ENCODE results near the gene ALKBH1. TPM values are rescaled to one million over a fixed set of nuclear protein-coding genes. Genes with fewer than 3 reads are reported as not detected.

The ALKBH1 gene
- total and polyA plus RNA-seq, 2 of the 13 experiments (the other 11 are each of a cell fraction or from before 2014, with no cell fraction given) = 12.5 to 14.3 TPM

DNA sequence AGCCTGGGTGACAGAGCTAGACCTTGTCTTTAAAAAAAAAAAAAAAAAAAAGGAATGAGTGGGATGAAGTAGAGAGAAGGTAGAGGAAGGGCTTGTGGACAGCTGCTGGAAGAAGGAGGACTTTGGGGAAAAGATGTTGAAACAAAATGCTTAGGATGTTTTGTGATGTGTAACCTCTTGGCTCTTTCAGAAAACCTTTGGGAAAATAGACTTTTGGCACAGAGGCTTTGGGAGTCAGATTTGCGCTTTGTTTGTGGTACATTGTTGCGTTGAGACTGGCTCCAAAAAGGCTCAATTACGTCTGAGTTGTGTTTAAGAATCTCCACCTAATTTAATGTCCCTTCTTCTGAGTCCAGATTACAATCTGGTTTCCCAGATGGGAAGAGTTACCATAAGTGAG, 58.5 kb downstream of the ALKBH1 start:
- Histone ChIP-seq H3K79me2 (ENCODE audit: insufficient read depth, low read length) (no peaks in the 10 kb centered on the region), H4K20me1 (ENCODE audit: insufficient read depth, low read length) (no peaks in the 10 kb centered on the region), H3K27ac (ENCODE audit: extremely low read length, insufficient read depth, low read length) (no peak overlapping the region), H3K4me1 (ENCODE audit: insufficient read depth, low read length) (peaks cover 38% of the 10 kb centered on the region), H3K4me2 (ENCODE audit: low read depth, low read length) (no peak overlapping the region), H3K9me3 (ENCODE audit: low read length) (no peaks in the 10 kb centered on the region), H2AFZ (ENCODE audit: low read length) (no peak overlapping the region), H3K36me3 (replicated peaks in 1 of 2; ENCODE audit: control insufficient read depth in 1 of 2, insufficient read depth in 2 of 2, low read length in 2 of 2) (no peaks in the 10 kb centered on the region), H3K27me3 (ENCODE audit: control insufficient read depth in 1 of 2, insufficient read depth in 2 of 2, low read length in 2 of 2) (no peaks in the 10 kb centered on the region; a peak in 1 of 5 replicates), H3K9ac (ENCODE audit: insufficient read depth, low read depth, low read length) (no peak overlapping the region), H3K4me3 (replicated peaks in 1 of 3; ENCODE audit: insufficient read depth in 1 of 3, low read depth in 2 of 3, low read length in 3 of 3) (no peak overlapping the region)
- in situ Hi-C loops (cut with HindIII; ENCODE audit: extremely low pct_ligation_motif_present, low pct_unique_long_range_greater_than_20kb) = no loop called here
- no peak for TF ChIP-seq ZNF20 (CRISPR knock-in tag; IDR thresholded peaks at IDR 0.05)
- no peak for TF ChIP-seq CAMTA2 (CRISPR knock-in tag; IDR thresholded peaks at IDR 0.05; ENCODE audit: borderline replicate concordance)
- TF ChIP-seq, protein P1, sequence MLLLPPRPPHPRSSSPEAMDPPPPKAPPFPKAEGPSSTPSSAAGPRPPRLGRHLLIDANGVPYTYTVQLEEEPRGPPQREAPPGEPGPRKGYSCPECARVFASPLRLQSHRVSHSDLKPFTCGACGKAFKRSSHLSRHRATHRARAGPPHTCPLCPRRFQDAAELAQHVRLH (CRISPR knock-in tag; IDR thresholded peaks at IDR 0.05; ENCODE audit: borderline replicate concordance, low read depth) = no peak
- no peak for TF ChIP-seq ZNF816 (CRISPR knock-in tag; IDR thresholded peaks at IDR 0.05; ENCODE audit: borderline replicate concordance)
- no peak for TF ChIP-seq SALL2 (CRISPR knock-in tag; IDR thresholded peaks at IDR 0.05)
- TF ChIP-seq RFX3 (CRISPR knock-in tag; IDR thresholded peaks at IDR 0.05) = no peak
- no peak for TF ChIP-seq GABPB1 (CRISPR knock-in tag; IDR thresholded peaks at IDR 0.05)
- TF ChIP-seq HIVEP1 (CRISPR knock-in tag; IDR thresholded peaks at IDR 0.05) = no peak
- no peak for TF ChIP-seq ZNF589 (CRISPR knock-in tag; conservative IDR thresholded peaks at IDR 0.05)
- TF ChIP-seq MAF1 (CRISPR knock-in tag; IDR thresholded peaks at IDR 0.05; ENCODE audit: borderline replicate concordance) = no peak
- TF ChIP-seq EHMT2 (IDR thresholded peaks at IDR 0.05; ENCODE audit: borderline replicate concordance, low read depth, low read length) = no peak
- TF ChIP-seq, protein P2, sequence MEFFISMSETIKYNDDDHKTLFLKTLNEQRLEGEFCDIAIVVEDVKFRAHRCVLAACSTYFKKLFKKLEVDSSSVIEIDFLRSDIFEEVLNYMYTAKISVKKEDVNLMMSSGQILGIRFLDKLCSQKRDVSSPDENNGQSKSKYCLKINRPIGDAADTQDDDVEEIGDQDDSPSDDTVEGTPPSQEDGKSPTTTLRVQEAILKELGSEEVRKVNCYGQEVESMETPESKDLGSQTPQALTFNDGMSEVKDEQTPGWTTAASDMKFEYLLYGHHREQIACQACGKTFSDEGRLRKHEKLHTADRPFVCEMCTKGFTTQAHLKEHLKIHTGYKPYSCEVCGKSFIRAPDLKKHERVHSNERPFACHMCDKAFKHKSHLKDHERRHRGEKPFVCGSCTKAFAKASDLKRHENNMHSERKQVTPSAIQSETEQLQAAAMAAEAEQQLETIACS (CRISPR knock-in tag; IDR thresholded peaks at IDR 0.05) = no peak
- no peak for TF ChIP-seq ZNF768 (CRISPR knock-in tag; IDR thresholded peaks at IDR 0.05)
- 58% methylated on average over 3 of the region's 3 CpGs for WGBS (ENCODE audit: low lambda C conversion rate)
- DNase-seq (ENCODE audit: low spot score) (no peak), FAIRE-seq (no peak), ATAC-seq (no peak)
- intact Hi-C loops (cut with micrococcal nuclease; ENCODE audit: unreplicated experiment) = no loop called here
- POLR2A ChIA-PET = no interaction called here
- CTCF ChIA-PET (ENCODE audit: low intra/inter-chr PET ratio, low total read pairs) = no interaction called here
- no TSS peak for BruUV-seq (replicated peaks)
